Epithelial cell of esophagus (primary cell): ENCODE measurements around the gene ZACN.

Source experiments
- DNase-seq: peaks from one replicate; pipeline ENCODE4 v3.0.0; 2010; ENCODE audit warnings: low read depth
- H3K4me3 ChIP-seq: 2 replicates; pipeline ENCODE4 v1.5.1; 2011; ENCODE audit warnings: mild to moderate bottlenecking, low read length, control low read depth
- TF ChIP-seq, protein P1 (sequence below): IDR thresholded peaks from 2 replicates; pipeline ENCODE4 v1.5.1; 2011; ENCODE audit warnings: low read depth, mild to moderate bottlenecking, low read length, control low read depth, inconsistent platforms; ENCODE audit not compliant: insufficient read depth; ENCODE audit errors: missing control alignments

Gene ZACN

GRCh38 chr17:76085066-76085730 is 6.2 kb downstream of the ZACN start:
- no peak for DNase-seq
- TF ChIP-seq, protein P1, sequence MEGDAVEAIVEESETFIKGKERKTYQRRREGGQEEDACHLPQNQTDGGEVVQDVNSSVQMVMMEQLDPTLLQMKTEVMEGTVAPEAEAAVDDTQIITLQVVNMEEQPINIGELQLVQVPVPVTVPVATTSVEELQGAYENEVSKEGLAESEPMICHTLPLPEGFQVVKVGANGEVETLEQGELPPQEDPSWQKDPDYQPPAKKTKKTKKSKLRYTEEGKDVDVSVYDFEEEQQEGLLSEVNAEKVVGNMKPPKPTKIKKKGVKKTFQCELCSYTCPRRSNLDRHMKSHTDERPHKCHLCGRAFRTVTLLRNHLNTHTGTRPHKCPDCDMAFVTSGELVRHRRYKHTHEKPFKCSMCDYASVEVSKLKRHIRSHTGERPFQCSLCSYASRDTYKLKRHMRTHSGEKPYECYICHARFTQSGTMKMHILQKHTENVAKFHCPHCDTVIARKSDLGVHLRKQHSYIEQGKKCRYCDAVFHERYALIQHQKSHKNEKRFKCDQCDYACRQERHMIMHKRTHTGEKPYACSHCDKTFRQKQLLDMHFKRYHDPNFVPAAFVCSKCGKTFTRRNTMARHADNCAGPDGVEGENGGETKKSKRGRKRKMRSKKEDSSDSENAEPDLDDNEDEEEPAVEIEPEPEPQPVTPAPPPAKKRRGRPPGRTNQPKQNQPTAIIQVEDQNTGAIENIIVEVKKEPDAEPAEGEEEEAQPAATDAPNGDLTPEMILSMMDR = no peak
- H3K4me3 ChIP-seq = no peak overlapping the region

GRCh38 chr17:76085731-76086366 is 6.9 kb downstream of the ZACN start:
- no peak overlapping the region for H3K4me3 ChIP-seq
- TF ChIP-seq, protein P1 = no peak
- DNase-seq = no peak

- TF ChIP-seq, protein P1 = no peak
- no peak overlapping the region for H3K4me3 ChIP-seq
These were observed 7.4 kb downstream of the ZACN start for GRCh38 chr17:76086384-76086783.

DNA sequence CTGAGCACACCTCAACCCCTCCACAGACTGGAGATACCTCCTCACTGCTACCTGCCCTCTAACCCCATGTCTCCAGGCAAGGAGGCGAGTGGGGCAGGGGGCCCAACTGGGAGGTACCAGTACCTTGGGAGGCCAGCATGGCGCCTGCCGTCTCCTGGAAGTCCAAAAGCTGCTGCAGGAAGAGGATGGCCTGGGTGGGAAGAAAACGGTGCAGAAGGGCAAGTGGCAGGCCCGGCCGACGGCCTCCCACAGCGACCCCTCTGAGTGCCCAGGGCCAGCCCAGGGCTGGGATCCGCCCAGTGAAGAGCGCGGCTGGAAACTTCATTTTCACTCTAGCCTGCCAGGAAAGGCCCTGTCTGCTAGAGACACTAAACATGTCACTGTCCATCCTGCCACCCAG is 8.5 kb downstream of the ZACN start:
- no peak for DNase-seq
- TF ChIP-seq, protein P1 = no peak
- H3K4me3 ChIP-seq = no peak overlapping the region

More at GRCh38 chr17:76086384-76086783, 7.4 kb downstream of the ZACN start:
- DNase-seq = no peak

- TF ChIP-seq, protein P1 = peak; percentile 9
- no peak overlapping the region for H3K4me3 ChIP-seq
These were observed 9.3 kb downstream of the ZACN start for GRCh38 chr17:76088041-76088867.

GRCh38 chr17:76088868-76089576 is 10.0 kb downstream of the ZACN start:
- no peak overlapping the region for H3K4me3 ChIP-seq
- DNase-seq = no peak
- TF ChIP-seq, protein P1 = no peak

More at GRCh38 chr17:76088041-76088867, 9.3 kb downstream of the ZACN start:
- DNase-seq = no peak
